GM12874 (cell line): ENCODE results near the gene TMEM168.

Experiments used
- TF ChIP-seq, protein P1 (sequence below): IDR thresholded peaks from 2 replicates; pipeline ENCODE4 v1.5.1; 2011; ENCODE audit warnings: low read depth, mild to moderate bottlenecking, control low read depth, low read length, moderate library complexity; ENCODE audit not compliant: insufficient read depth

Gene TMEM168

DNA sequence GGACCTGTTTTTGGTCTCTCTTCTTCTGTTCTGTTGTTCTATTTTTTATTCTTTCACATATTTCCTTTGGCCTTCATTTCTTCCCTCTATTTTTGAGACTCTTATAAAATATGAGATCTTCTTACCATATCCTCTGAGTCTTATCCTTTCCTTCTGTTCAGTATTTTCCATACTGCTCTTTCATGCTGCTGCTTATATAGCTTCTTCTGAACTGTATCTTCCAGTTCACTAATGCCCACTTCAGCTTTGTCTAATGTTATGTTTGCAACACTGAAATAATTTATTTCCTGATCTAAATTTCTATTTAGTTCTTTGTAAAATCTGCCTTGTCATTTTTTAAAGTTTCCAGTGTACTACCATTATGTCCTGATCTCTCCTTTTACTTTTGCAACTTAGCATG lies 12.8 kb downstream of the TMEM168 start:
- TF ChIP-seq, protein P1, sequence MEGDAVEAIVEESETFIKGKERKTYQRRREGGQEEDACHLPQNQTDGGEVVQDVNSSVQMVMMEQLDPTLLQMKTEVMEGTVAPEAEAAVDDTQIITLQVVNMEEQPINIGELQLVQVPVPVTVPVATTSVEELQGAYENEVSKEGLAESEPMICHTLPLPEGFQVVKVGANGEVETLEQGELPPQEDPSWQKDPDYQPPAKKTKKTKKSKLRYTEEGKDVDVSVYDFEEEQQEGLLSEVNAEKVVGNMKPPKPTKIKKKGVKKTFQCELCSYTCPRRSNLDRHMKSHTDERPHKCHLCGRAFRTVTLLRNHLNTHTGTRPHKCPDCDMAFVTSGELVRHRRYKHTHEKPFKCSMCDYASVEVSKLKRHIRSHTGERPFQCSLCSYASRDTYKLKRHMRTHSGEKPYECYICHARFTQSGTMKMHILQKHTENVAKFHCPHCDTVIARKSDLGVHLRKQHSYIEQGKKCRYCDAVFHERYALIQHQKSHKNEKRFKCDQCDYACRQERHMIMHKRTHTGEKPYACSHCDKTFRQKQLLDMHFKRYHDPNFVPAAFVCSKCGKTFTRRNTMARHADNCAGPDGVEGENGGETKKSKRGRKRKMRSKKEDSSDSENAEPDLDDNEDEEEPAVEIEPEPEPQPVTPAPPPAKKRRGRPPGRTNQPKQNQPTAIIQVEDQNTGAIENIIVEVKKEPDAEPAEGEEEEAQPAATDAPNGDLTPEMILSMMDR: no peak

DNA sequence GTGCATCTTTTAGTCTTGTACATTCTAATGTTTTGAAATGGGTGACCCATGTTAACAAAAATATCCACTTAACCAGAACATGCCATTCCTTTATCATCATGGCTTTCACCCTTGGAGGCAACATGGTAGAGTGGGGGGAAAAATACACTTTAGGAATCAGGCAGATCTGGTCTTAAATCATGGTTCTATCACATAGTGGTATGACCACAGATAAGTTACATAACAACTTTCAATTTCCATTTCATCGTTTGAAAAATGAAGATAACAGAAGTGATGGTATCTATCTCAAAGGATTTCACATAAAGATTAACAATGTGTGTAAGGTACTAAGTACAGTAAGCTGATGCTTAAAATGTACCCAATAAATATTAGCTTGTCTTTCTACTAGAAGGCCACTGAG lies 19.0 kb downstream of the TMEM168 start:
- TF ChIP-seq, protein P1: no peak

GRCh38 chr7:112770051-112770450 lies 20.1 kb downstream of the TMEM168 start:
- TF ChIP-seq, protein P1: no peak

GRCh38 chr7:112765105-112765504 lies 25.1 kb downstream of the TMEM168 start:
- TF ChIP-seq, protein P1: no peak

- TF ChIP-seq, protein P1: no peak
Observed at GRCh38 chr7:112763996-112764395, 26.2 kb downstream of the TMEM168 start.

- TF ChIP-seq, protein P1: no peak
Observed at GRCh38 chr7:112763298-112763697, 26.9 kb downstream of the TMEM168 start.

DNA sequence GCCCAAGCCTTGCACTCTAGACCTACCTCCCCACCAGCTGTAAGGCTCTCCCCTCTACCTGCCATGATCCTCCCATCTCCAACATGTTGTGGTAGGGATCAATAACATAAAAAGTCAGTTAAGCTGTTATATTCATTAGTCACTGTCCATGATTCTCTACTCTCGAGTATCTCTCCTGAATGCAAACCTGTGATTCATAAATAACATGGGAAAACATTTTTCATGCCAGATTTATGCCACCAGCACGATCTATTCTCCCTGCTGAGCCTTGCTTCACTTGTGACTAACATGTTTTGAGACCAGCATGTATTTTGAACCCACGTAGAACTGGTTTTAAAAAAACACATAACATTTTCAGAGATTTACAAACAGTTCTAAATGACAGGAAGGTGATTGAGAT lies 30.3 kb downstream of the TMEM168 start:
- TF ChIP-seq, protein P1: no peak

GRCh38 chr7:112757337-112757736 lies 32.9 kb downstream of the TMEM168 start:
- TF ChIP-seq, protein P1: no peak
